NCI-H2171 treated with DMSO at 0.1 percent for 48 hours (cell line): ENCODE data around the gene RPS6KB1.
A peak's percentile ranks its signal among the peaks of the same experiment; 100 is the strongest.
"Not testable (repeated sequence)": the region's sequence is repeated elsewhere in the genome, so short reads cannot be mapped to it uniquely, and the experiment has no call there.

Source experiments
- DNase-seq: peaks from one replicate; lab custom pipeline; 2025; lab: John Stamatoyannopoulos, UW

Gene RPS6KB1

DNA sequence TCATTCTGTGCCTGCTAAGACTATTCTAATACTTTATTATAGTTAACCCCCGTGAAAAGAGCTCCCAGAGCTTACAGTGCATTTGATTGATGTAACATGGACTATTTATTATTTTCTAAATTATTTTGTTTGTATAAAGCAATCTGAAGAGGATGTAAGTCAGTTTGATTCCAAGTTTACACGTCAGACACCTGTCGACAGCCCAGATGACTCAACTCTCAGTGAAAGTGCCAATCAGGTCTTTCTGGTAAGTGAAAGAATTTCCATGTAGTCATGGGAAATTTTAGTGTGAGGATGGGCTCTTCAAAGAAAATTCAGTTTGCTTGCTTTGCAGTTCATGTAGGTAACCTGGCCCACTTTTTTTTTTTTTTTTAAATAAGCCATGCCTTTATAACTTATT, 47.8 kb downstream of the RPS6KB1 start:
- DNase-seq: not testable (repeated sequence)

DNA sequence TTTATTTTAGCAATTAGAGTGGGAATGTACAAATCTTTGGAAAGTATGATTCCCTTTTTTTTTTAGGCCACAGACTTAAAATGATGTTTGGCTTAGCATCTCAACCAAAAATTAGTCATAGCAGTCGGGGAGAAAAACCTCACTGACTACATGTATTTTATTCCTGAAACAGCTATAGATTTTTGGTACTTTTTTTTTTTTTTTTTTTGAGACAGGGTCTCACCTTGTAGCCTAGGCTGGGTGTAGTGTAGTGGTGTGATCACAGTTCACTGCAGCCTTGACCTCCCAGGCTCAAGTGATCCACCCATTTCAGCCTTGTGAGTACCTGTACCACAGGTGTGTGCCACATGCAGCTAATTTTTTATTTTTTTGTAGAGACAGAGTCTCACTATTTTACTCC, 48.2 kb downstream of the RPS6KB1 start:
- DNase-seq: no peak

DNA sequence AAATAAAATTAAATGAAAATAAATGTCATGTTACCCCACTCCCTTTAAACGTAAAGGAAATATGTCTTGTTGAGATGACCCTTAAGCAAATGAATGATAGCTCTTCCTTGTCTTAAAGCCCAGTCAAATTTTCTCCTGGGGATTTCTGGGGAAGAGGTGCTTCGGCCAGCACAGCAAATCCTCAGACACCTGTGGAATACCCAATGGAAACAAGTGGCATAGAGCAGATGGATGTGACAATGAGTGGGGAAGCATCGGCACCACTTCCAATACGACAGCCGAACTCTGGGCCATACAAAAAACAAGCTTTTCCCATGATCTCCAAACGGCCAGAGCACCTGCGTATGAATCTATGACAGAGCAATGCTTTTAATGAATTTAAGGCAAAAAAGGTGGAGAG, 53.5 kb downstream of the RPS6KB1 start:
- DNase-seq: not testable (repeated sequence)

DNA sequence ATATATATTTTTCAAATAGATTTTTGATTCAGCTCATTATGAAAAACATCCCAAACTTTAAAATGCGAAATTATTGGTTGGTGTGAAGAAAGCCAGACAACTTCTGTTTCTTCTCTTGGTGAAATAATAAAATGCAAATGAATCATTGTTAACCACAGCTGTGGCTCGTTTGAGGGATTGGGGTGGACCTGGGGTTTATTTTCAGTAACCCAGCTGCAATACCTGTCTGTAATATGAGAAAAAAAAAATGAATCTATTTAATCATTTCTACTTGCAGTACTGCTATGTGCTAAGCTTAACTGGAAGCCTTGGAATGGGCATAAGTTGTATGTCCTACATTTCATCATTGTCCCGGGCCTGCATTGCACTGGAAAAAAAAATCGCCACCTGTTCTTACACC, 54.4 kb downstream of the RPS6KB1 start:
- not testable (repeated sequence) for DNase-seq

DNA sequence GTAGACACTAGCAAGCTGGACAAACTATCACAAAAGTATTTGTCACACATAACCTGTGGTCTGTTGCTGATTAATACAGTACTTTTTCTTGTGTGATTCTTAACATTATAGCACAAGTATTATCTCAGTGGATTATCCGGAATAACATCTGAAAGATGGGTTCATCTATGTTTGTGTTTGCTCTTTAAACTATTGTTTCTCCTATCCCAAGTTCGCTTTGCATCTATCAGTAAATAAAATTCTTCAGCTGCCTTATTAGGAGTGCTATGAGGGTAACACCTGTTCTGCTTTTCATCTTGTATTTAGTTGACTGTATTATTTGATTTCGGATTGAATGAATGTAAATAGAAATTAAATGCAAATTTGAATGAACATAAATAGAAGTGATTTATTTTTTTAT, 57.1 kb downstream of the RPS6KB1 start:
- no peak for DNase-seq

DNA sequence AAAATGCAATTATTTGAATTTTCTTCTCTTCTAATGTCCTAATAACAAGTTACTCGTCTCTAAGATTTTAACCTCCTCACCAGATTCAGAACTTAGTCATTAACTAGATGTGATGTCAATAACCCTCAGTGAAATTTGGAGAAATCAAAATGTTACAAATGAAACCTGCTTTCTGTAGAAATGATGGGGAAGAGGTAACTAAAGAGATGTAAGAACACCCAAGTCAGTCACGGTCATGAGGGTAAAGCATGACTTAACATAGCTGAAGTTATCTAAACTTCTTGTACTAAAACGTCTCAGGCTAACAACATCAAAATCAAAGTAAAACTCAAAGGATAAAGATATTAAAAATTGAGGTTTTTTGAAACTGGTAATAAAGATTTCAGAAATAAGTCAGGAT, 61.9 kb downstream of the RPS6KB1 start:
- DNase-seq: no peak

DNA sequence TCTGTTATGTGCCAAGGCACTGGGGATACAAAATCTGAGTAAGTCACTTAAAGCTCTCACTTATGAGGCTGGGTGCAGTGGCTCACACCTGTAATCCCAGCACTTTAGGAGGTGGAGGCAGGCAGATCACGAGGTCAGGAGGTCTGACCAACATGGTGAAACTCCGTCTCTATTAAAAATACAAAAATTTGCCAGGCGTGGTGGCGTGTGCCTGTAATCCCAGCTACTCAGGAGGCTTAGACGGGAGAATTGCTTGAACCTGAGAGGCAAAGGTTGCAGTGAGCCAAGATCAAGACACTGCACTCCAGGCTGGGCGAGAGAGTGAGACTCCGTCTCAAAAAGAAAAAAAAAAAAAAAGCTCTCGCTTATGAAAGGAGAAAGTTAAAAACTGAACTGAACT, 66.7 kb downstream of the RPS6KB1 start:
- not testable (repeated sequence) for DNase-seq

DNA sequence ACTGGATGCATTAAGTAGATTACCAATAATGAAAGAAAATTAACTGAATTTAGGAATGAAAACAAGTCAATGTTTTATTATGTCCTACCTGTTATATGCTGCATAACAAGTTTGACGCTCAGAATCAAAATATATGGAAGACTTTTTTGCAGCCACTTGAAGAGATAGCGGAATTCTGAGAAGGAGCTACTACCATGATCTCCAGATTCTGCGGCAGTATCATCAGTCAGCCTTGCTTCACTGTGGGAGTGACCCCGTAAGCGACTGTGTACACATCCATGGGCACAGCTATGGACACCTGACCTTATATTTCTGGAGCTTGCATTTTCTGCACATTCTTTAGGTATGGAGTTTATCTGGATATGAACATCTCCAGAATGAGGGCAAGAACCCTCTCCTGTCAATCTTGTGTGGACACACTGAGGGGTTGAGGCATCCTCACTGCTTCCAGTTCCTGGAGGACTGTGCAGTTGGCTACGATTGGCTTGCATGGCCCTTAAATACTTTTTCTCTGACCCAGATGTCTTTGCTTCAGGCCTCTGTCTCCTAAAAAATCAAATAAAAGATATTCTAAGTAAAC, 69.9 kb downstream of the RPS6KB1 start:
- DNase-seq: no peak

DNA sequence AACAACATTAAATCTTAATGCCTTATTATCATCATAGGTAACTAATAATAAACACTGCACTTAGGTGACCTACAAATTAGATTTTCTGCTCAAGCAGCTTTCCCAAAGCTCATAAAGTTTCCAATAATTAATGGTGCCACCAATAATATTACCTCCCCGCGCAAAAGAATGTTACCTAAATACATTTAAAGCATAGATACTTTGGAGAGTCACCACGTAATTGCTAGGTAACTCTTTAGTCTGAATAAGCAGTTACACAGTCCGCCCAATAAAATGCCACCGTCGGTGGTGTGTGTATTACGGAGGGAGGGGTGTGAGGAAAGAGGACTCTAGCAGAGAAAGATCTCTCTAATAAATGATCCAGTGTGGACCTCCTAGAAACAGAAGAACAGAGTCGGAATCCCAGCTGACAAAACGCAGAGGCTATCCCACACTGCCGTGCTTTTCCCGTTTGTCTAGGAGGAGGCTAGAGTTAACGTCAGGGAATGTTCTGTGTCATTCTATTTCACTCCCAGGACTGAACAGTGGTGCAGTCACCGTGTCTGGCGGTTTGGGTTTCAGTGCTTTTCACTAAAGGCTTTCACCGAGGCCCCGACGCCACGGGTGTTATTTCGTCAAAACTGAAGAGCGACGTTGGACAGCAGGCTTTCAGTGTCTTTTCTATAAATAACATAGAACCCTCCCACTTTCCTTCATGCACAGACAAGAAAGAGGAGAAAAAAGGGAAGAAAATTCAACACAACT, 71.0 kb downstream of the RPS6KB1 start:
- peak; percentile 62 for DNase-seq

DNA sequence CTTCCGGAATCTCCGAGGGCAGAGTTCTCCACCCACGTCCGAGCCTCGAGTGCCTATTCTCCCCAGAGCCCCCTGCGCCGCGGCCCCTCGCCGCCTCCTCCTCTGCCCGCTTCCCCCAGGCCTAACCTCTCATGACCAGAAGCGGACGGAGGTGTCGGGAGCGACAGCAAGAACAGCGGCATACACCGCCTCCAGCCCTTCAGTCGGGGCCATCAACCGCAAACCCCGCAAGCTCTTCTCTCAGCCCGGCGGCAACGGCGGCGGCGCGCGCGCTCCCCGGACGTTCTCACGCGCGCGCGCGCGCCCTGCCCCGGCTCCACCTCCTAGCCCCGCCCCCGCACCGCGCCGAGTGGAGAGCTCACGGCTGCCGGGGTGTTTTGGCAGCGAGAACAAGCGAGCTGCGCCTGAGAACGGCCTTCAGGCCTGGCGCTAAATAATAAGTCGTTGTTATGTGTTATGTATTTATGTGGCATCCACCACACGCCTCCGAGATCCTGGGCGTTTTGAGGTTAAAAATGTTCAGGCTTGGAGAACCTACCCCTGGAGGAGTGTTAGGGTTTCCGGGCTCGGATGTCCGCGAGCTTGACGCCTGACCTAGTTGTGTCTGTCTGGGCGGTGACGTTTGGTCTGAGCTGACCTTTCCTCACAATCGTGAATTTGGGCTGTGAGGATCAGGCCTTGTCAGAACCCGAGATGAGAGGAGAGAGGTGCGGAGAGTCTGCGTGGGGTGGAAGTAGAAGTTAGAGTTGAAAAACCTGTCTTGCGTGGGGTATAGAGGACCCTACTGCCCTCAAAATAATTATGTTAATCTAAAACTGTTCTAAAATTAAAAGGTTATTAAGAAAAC, 71.8 kb downstream of the RPS6KB1 start, which contains the start of gene RNFT1:
Gene RNFT1, minus strand, starts transcription at position 259 of the 847 bp plus-strand sequence. Its CDS starts 77 bp downstream, at position 182.
- peak; percentile 80 for DNase-seq

DNA sequence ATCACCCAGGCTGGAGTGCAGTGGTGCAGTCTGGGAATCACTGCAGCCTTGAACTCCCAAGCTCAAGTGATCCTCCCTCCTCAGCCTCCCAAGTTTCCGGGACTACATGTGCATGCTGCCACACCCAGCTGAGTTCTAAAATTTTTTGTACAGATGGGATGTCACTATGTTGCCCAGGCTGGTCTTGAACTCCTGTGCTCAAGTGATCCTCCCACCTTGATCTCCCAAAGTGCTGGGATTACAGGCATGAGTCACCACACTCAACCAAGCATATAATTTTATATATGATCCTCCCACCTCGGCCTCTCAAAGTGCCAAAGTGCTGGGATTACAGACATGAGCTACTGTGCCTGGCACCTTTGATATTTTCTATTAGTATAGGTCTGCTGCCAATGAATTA, 78.8 kb downstream of the RPS6KB1 start:
- not testable (repeated sequence) for DNase-seq

DNA sequence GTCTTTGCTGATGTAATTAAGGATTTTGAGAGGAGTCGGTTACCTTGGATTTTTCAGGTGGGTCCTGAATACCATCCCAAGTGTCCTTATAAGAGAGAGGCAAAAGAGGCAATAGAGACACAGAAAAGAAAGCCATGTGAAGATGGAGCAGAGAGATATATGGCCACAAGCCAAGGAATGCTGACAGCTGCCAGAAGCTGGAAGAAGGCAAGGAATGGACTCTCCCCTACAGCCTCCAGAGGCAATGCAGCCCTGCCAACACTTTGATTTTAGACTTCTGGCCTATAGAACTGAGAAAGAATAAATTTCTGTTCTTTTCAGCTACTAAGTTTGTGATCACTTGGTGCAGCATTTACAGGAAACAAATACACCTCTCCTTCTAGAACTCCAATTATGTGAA, 79.9 kb downstream of the RPS6KB1 start:
- no peak for DNase-seq

DNA sequence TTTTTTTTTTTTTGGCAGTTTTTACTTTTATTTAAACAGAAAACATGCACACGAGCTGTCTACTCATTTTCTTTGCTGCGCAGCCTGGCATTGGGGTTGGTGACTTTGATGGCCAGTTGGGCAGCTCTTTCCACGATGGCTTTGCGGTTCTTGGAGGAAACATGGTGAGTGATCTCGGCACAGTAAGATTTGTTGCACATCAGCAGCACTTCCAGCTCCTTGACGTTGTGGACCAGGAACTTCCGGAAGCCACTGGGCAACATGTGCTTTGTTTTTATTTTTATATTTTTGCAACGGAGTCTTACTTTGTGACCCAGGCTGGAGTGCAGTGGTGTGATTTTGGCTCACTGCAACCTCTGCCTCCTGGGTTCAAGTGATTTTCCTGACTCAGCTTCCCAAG, 80.6 kb downstream of the RPS6KB1 start:
- DNase-seq: not testable (repeated sequence)

DNA sequence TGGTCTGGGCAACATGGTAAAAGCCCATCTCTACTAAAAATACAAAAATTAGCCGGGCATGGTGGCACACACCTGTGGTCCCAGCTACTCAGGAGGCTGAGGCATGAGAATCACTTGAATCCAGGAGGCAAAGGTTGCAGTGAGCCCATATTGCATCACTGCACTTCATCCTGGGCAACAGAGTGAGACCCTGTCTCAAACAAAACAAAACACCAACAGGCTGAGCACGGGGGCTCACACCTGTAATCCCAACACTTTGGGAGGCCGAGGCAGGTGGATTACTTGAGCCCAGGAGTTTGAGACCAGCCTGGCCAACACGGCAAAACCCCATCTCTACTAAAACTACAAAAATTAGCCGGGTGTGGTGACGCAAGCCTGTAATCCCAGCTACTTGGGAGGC, 82.2 kb downstream of the RPS6KB1 start:
- not testable (repeated sequence) for DNase-seq

DNA sequence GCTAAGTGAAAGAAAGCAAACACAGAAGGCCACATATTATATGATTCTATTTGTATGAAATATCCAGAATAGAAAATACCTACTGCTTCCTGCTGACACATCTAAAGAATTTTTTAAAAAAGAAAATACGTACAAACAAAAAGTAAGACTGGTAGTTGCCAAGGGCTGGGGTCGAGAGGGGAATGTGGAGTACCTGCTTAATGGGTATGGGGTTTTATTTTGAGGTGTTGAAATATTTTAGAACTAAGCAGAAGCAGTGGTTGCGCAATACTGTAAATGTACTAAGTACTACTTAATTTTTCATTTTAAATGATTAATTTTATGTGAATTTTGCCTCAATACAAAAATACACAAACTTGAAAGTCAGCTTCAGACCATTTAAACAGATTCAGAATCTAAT, 103.7 kb downstream of the RPS6KB1 start:
- not testable (repeated sequence) for DNase-seq
